Measurements from ENCODE around the gene RASAL3.

Gene RASAL3

GRCh38 chr19:15449620-15450527 is 14.5 kb downstream of the RASAL3 start, which contains the start of gene WIZ:
WIZ (minus strand) TSS chr19:15449956; CDS start chr19:15448307, 1,649 bp downstream.
- DNase-seq (ENCODE audit: low read depth in 2 of 2), result peak; percentile 49 to 50

GRCh38 chr19:15448778-15449619 is 15.3 kb downstream of the RASAL3 start:
- DNase-seq (ENCODE audit: low read depth in 2 of 2), result no peak

- no peak for DNase-seq (ENCODE audit: low read depth in 2 of 2)
Measured at GRCh38 chr19:15448044-15448777, 16.1 kb downstream of the RASAL3 start.

- no peak for DNase-seq (ENCODE audit: low read depth in 2 of 2)
Measured at GRCh38 chr19:15447057-15447456, 17.3 kb downstream of the RASAL3 start.

- DNase-seq (ENCODE audit: low read depth in 2 of 2), result no peak
Measured at GRCh38 chr19:15445807-15446376, 18.5 kb downstream of the RASAL3 start.

- DNase-seq (ENCODE audit: low read depth in 2 of 2), result no peak
Measured at GRCh38 chr19:15445227-15445605, 19.1 kb downstream of the RASAL3 start.

- DNase-seq (ENCODE audit: low read depth in 2 of 2), result no peak
Measured at GRCh38 chr19:15444505-15445226, 19.7 kb downstream of the RASAL3 start.

GRCh38 chr19:15443838-15444237 is 20.5 kb downstream of the RASAL3 start:
- DNase-seq (ENCODE audit: low read depth in 2 of 2), result no peak

GRCh38 chr19:15443325-15443724 is 21.0 kb downstream of the RASAL3 start:
- no peak for DNase-seq (ENCODE audit: low read depth in 2 of 2)

- DNase-seq (ENCODE audit: low read depth in 2 of 2), result no peak
Measured at GRCh38 chr19:15442142-15442920, 22.0 kb downstream of the RASAL3 start.

GRCh38 chr19:15441317-15441716 is 23.0 kb downstream of the RASAL3 start:
- DNase-seq (ENCODE audit: low read depth in 2 of 2), result no peak

- DNase-seq (ENCODE audit: low read depth in 2 of 2), result no peak
Measured at GRCh38 chr19:15439821-15440641, 24.3 kb downstream of the RASAL3 start.

- no peak for DNase-seq (ENCODE audit: low read depth in 2 of 2)
Measured at GRCh38 chr19:15439078-15439799, 25.1 kb downstream of the RASAL3 start.

GRCh38 chr19:15438577-15438976 is 25.8 kb downstream of the RASAL3 start:
- DNase-seq (ENCODE audit: low read depth in 2 of 2), result no peak

- no peak for DNase-seq (ENCODE audit: low read depth in 2 of 2)
Measured at GRCh38 chr19:15438124-15438496, 26.2 kb downstream of the RASAL3 start.

GRCh38 chr19:15437355-15438123 is 26.8 kb downstream of the RASAL3 start:
- DNase-seq (ENCODE audit: low read depth in 2 of 2), result no peak

- DNase-seq (ENCODE audit: low read depth in 2 of 2), result no peak
Measured at GRCh38 chr19:15436826-15437110, 27.6 kb downstream of the RASAL3 start.
